AG04450 (cell line): ENCODE data around the gene GJA4. TPM values are rescaled to one million over a fixed set of nuclear protein-coding genes. Genes with fewer than 3 reads are reported as not detected.

Experiments
- CTCF ChIA-PET: fragments of 300-600, 350-600 bp; formaldehyde crosslinking; extraction: SDS; loops from one replicate; lab custom pipeline; 2022; ENCODE audit warnings: antibody characterized with exemption, inconsistent platforms; lab: Charles Lee
- POLR2A ChIA-PET: fragments of 350-600 bp; formaldehyde crosslinking; extraction: SDS; loops from one replicate; lab custom pipeline; 2021; ENCODE audit warnings: antibody characterized with exemption, inconsistent platforms; lab: Yijun Ruan, JAX
- DNase-seq: peaks from one replicate; pipeline ENCODE4 v3.0.0-alpha.2; 2011; ENCODE audit warnings: low read depth, low spot score
- H3K27ac ChIP-seq: one replicate; pipeline ENCODE4 v1.5.1; 2012; ENCODE audit warnings: low read depth, low read length, control low read depth
- H3K27me3 ChIP-seq: one replicate; pipeline ENCODE4 v1.6.0; 2012; ENCODE audit warnings: low read length; ENCODE audit not compliant: control insufficient read depth, insufficient read depth
- H3K4me3 ChIP-seq: 2 replicates; pipeline ENCODE4 v1.5.1; 2011; ENCODE audit warnings: mild to moderate bottlenecking, low read depth, low read length, control low read depth
- H3K9me3 ChIP-seq: 2 replicates; pipeline ENCODE4 v1.5.1; 2012; ENCODE audit warnings: low read length; ENCODE audit not compliant: control insufficient read depth, insufficient read depth
- polyA plus RNA-seq: library from polyadenylated mRNA; depleted of rRNA; stranded (reverse); fragments of >200 nt; gene quantifications from 2 replicates; pipeline ENCODE4 v1.2.3, GENCODE V29; 2011
- TF ChIP-seq, protein P1 (sequence below): IDR thresholded peaks from 2 replicates; pipeline ENCODE4 v1.5.1; 2011; ENCODE audit warnings: low read depth, low read length, control low read depth, inconsistent platforms

GJA4 gene
- polyA plus RNA-seq, 1 experiment: not detected

- ChIA-PET POLR2A (no interaction called here), CTCF (interaction anchor here (1.6 kb wide), 1 partner anchor 16 kb away, joined by 4 read pairs; no protein-coding TSS in a partner anchor)
- H3K27me3 ChIP-seq: no peaks in the 10 kb centered on the region
- TF ChIP-seq, protein P1, sequence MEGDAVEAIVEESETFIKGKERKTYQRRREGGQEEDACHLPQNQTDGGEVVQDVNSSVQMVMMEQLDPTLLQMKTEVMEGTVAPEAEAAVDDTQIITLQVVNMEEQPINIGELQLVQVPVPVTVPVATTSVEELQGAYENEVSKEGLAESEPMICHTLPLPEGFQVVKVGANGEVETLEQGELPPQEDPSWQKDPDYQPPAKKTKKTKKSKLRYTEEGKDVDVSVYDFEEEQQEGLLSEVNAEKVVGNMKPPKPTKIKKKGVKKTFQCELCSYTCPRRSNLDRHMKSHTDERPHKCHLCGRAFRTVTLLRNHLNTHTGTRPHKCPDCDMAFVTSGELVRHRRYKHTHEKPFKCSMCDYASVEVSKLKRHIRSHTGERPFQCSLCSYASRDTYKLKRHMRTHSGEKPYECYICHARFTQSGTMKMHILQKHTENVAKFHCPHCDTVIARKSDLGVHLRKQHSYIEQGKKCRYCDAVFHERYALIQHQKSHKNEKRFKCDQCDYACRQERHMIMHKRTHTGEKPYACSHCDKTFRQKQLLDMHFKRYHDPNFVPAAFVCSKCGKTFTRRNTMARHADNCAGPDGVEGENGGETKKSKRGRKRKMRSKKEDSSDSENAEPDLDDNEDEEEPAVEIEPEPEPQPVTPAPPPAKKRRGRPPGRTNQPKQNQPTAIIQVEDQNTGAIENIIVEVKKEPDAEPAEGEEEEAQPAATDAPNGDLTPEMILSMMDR: no peak
- H3K27ac ChIP-seq: no peak within 1 kb of the TSS
- no peak within 1 kb of the TSS for H3K4me3 ChIP-seq
- no peaks in the 10 kb centered on the region; the same call in 1 of the 2 replicates for H3K9me3 ChIP-seq
- DNase-seq: no peak
Measured at GRCh38 chr1:34759503-34760357, 33.1 kb upstream of the GJA4 start, which contains the start of gene GJB4. Gene GJB4, plus strand, starts transcription at chr1:34759740. Its CDS starts 1,515 bp downstream, at chr1:34761255.

DNA sequence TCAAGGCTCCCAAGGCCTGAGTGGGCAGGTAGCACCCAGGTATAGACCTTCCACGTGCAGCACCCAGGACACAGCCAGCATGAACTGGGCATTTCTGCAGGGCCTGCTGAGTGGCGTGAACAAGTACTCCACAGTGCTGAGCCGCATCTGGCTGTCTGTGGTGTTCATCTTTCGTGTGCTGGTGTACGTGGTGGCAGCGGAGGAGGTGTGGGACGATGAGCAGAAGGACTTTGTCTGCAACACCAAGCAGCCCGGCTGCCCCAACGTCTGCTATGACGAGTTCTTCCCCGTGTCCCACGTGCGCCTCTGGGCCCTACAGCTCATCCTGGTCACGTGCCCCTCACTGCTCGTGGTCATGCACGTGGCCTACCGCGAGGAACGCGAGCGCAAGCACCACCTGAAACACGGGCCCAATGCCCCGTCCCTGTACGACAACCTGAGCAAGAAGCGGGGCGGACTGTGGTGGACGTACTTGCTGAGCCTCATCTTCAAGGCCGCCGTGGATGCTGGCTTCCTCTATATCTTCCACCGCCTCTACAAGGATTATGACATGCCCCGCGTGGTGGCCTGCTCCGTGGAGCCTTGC is 31.5 kb upstream of the GJA4 start:
- TF ChIP-seq, protein P1: no peak
- CTCF ChIA-PET: no interaction called here
- POLR2A ChIA-PET: no interaction called here

GRCh38 chr1:34761776-34762307 is 31.0 kb upstream of the GJA4 start:
- Histone ChIP-seq H3K27ac (no peak overlapping the region), H3K9me3 (no peaks in the 10 kb centered on the region; the same call in 1 of the 2 replicates), H3K4me3 (no peak overlapping the region), H3K27me3 (no peaks in the 10 kb centered on the region)
- CTCF ChIA-PET: no interaction called here
- POLR2A ChIA-PET: no interaction called here
- TF ChIP-seq, protein P1: no peak
- DNase-seq: no peak

More for the DNA sequence above, 31.5 kb upstream of the GJA4 start:
- DNase-seq: no peak
- no peak overlapping the region for H3K27ac ChIP-seq
- H3K27me3 ChIP-seq: no peaks in the 10 kb centered on the region
- no peak overlapping the region for H3K4me3 ChIP-seq
- no peaks in the 10 kb centered on the region; the same call in 1 of the 2 replicates for H3K9me3 ChIP-seq

GRCh38 chr1:34762474-34763141 is 30.2 kb upstream of the GJA4 start:
- Histone ChIP-seq H3K9me3 (no peaks in the 10 kb centered on the region; the same call in 1 of the 2 replicates), H3K4me3 (no peak overlapping the region), H3K27me3 (no peaks in the 10 kb centered on the region), H3K27ac (no peak overlapping the region)
- TF ChIP-seq, protein P1: no peak
- POLR2A ChIA-PET: no interaction called here
- CTCF ChIA-PET: no interaction called here
- no peak for DNase-seq
